Stomach (tissue), 4 donors: ENCODE data around the gene KIF18B.

Source experiments
- POLR2A ChIP-seq, 4 donors: fragments of 450-650 bp; IDR thresholded peaks; one replicate each; pipeline ENCODE4 v1.6.1; 2016; ENCODE audit warnings: antibody characterized with exemption in 4 of 4, control low read depth in 2 of 4, mild to moderate bottlenecking in 1 of 4, moderate library complexity in 1 of 4
- TF ChIP-seq, protein P1 (sequence below), 7 experiments: fragments of 450-650 bp in 4 of 7; fragments of 200-600 bp in 3 of 7; sonication (generic) in 3 of 7; IDR thresholded peaks; one replicate each; pipeline ENCODE4 v1.5.1; 2016 to 2019; ENCODE audit warnings: antibody characterized with exemption in 7 of 7, control low read depth in 2 of 7, mild to moderate bottlenecking in 1 of 7

DNA sequence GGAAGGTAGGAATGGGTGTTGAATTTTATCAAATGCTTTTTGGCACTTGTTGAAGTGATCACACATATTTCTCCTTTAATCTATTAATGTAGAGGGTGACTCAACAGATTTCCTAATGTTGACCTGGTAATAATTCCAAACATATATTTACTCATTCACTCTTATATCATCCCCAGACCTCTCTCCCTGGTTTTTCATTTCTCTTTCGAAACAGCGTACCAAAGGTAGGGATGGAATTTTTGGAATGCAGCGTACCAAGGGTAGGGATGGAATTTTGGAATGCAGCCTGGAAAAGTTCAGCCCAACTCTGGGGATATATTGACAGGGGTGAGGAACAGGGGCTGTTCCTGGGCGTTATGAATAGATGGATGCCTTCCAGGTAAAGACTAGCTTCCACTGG, 7.3 kb downstream of the KIF18B start:
- no peak for TF ChIP-seq POLR2A (IDR thresholded peaks at IDR 0.05)
- TF ChIP-seq, protein P1, sequence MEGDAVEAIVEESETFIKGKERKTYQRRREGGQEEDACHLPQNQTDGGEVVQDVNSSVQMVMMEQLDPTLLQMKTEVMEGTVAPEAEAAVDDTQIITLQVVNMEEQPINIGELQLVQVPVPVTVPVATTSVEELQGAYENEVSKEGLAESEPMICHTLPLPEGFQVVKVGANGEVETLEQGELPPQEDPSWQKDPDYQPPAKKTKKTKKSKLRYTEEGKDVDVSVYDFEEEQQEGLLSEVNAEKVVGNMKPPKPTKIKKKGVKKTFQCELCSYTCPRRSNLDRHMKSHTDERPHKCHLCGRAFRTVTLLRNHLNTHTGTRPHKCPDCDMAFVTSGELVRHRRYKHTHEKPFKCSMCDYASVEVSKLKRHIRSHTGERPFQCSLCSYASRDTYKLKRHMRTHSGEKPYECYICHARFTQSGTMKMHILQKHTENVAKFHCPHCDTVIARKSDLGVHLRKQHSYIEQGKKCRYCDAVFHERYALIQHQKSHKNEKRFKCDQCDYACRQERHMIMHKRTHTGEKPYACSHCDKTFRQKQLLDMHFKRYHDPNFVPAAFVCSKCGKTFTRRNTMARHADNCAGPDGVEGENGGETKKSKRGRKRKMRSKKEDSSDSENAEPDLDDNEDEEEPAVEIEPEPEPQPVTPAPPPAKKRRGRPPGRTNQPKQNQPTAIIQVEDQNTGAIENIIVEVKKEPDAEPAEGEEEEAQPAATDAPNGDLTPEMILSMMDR (IDR thresholded peaks at IDR 0.05) = no peak
